Activated CD8-positive, alpha-beta memory T cell treated with anti-CD3 and anti-CD28 coated beads, Interleukin-2, amount 50 U/mL, for 4 hours (primary cell): ENCODE results near the gene ZNF385D.
"Not testable (repeated sequence)": the region's sequence is repeated elsewhere in the genome, so short reads cannot be mapped to it uniquely, and the experiment has no call there.

ENCODE experiments used
- DNase-seq: peaks from one replicate; pipeline ENCODE4 v3.0.0-alpha.2; 2020

The ZNF385D gene

GRCh38 chr3:21508246-21508645 lies 242.8 kb downstream of the ZNF385D start:
- DNase-seq = no peak

- DNase-seq = no peak
These were observed 245.1 kb downstream of the ZNF385D start for GRCh38 chr3:21505711-21506460.

GRCh38 chr3:21502656-21503055 lies 248.4 kb downstream of the ZNF385D start:
- no peak for DNase-seq

GRCh38 chr3:21500834-21501233 lies 250.2 kb downstream of the ZNF385D start:
- no peak for DNase-seq

GRCh38 chr3:21490671-21491070 lies 260.3 kb downstream of the ZNF385D start:
- not testable (repeated sequence) for DNase-seq

GRCh38 chr3:21487520-21487919 lies 263.5 kb downstream of the ZNF385D start:
- DNase-seq = no peak

- DNase-seq = not testable (repeated sequence)
These were observed 264.7 kb downstream of the ZNF385D start for GRCh38 chr3:21486024-21486935.

- DNase-seq = no peak
These were observed 266.2 kb downstream of the ZNF385D start for GRCh38 chr3:21484828-21485144.

GRCh38 chr3:21484057-21484827 lies 266.8 kb downstream of the ZNF385D start:
- no peak for DNase-seq

- DNase-seq = no peak
These were observed 269.0 kb downstream of the ZNF385D start for GRCh38 chr3:21481991-21482390.

- DNase-seq = no peak
These were observed 273.3 kb downstream of the ZNF385D start for GRCh38 chr3:21477541-21478288.

- DNase-seq = no peak
These were observed 284.5 kb downstream of the ZNF385D start for GRCh38 chr3:21466476-21466875.

GRCh38 chr3:21464746-21465145 lies 286.3 kb downstream of the ZNF385D start:
- DNase-seq = no peak

- DNase-seq = no peak
These were observed 287.7 kb downstream of the ZNF385D start for GRCh38 chr3:21463319-21463718.

- no peak for DNase-seq
These were observed 288.9 kb downstream of the ZNF385D start for GRCh38 chr3:21462141-21462540.

- DNase-seq = no peak
These were observed 293.9 kb downstream of the ZNF385D start for GRCh38 chr3:21457084-21457483.

GRCh38 chr3:21449738-21450137 lies 301.3 kb downstream of the ZNF385D start:
- no peak for DNase-seq

GRCh38 chr3:21447476-21448151 lies 303.4 kb downstream of the ZNF385D start:
- no peak for DNase-seq

GRCh38 chr3:21446945-21447475 lies 304.0 kb downstream of the ZNF385D start:
- DNase-seq = no peak

- DNase-seq = no peak
These were observed 305.0 kb downstream of the ZNF385D start for GRCh38 chr3:21446027-21446426.

GRCh38 chr3:21441821-21442220 lies 309.2 kb downstream of the ZNF385D start:
- no peak for DNase-seq

GRCh38 chr3:21436835-21437234 lies 314.2 kb downstream of the ZNF385D start:
- no peak for DNase-seq
